ENCODE results near the gene TMEM190. TPM values are rescaled to one million over a fixed set of nuclear protein-coding genes. Genes with fewer than 3 reads are reported as not detected.

Gene TMEM190
- total and polyA plus RNA-seq, 9 donors = 0.72 to 45.1 (median 2.5) TPM; not detected in 4

- H3K4me3 ChIP-seq = peak overlapping the region; percentile 93
- peak in 1 of 5 donors; percentile 46 for DNase-seq
- no peaks in the 10 kb centered on the region for H3K36me3 ChIP-seq
- H3K27ac ChIP-seq = no peak overlapping the region
- no peak for TF ChIP-seq POLR2A (IDR thresholded peaks at IDR 0.05)
- no peak for TF ChIP-seq EP300 (IDR thresholded peaks at IDR 0.05)
- TF ChIP-seq CTCF (IDR thresholded peaks at IDR 0.05) = no peak
- H3K9me3 ChIP-seq = no peaks in the 10 kb centered on the region
- WGBS, 3 donors = 74 to 80% (median 79%) methylated on average over 39 to 50 of the region's 50 CpGs
- H3K27me3 ChIP-seq = no peaks in the 10 kb centered on the region
- intact Hi-C loops (cut with DNase I) = loop anchor here in 1 of 4 donors (5.0 kb wide), 1 partner anchor 40 kb away; the partner anchor contains the start of gene TMEM238
- peaks cover 9% of the 10 kb centered on the region for H3K4me1 ChIP-seq (ENCODE audit: insufficient read depth)
Measured at GRCh38 chr19:55341595-55342531, 34.8 kb upstream of the TMEM190 start.

GRCh38 chr19:55344444-55344843 lies 32.2 kb upstream of the TMEM190 start:
- H3K36me3 ChIP-seq = no peaks in the 10 kb centered on the region

GRCh38 chr19:55345101-55345817 lies 31.4 kb upstream of the TMEM190 start:
- WGBS, 3 donors = 78 to 84% (median 80%) methylated on average over 22 of the region's 22 CpGs
- H3K4me3 ChIP-seq = no peak overlapping the region
- intact Hi-C loops (cut with DNase I) = no loop called here
- DNase-seq = no peak
- no peaks in the 10 kb centered on the region for H3K36me3 ChIP-seq
- TF ChIP-seq POLR2A (IDR thresholded peaks at IDR 0.05) (no peak), EP300 (IDR thresholded peaks at IDR 0.05) (no peak), CTCF (IDR thresholded peaks at IDR 0.05) (no peak)
- no peaks in the 10 kb centered on the region for H3K9me3 ChIP-seq
- no peak overlapping the region for H3K27ac ChIP-seq
- H3K4me1 ChIP-seq (ENCODE audit: insufficient read depth) = peaks cover 6% of the 10 kb centered on the region
- no peaks in the 10 kb centered on the region for H3K27me3 ChIP-seq

More at GRCh38 chr19:55344444-55344843, 32.2 kb upstream of the TMEM190 start:
- WGBS, 3 donors = 73 to 77% (median 75%) methylated on average over 9 of the region's 9 CpGs
- intact Hi-C loops (cut with DNase I) = loop anchor here in 1 of 4 donors (5.0 kb wide), 1 partner anchor 38 kb away; the partner anchor contains the start of gene TMEM238
- DNase-seq = peak in 1 of 5 donors; percentile 30
- no peaks in the 10 kb centered on the region for H3K9me3 ChIP-seq
- H3K27ac ChIP-seq = no peak overlapping the region
- no peak overlapping the region for H3K4me3 ChIP-seq
- peaks cover 7% of the 10 kb centered on the region for H3K4me1 ChIP-seq (ENCODE audit: insufficient read depth)
- no peaks in the 10 kb centered on the region for H3K27me3 ChIP-seq
- TF ChIP-seq EP300 (IDR thresholded peaks at IDR 0.05) (no peak), CTCF (IDR thresholded peaks at IDR 0.05) (no peak), POLR2A (IDR thresholded peaks at IDR 0.05) (no peak)
